ENCODE results near the gene STYXL1.

DNA sequence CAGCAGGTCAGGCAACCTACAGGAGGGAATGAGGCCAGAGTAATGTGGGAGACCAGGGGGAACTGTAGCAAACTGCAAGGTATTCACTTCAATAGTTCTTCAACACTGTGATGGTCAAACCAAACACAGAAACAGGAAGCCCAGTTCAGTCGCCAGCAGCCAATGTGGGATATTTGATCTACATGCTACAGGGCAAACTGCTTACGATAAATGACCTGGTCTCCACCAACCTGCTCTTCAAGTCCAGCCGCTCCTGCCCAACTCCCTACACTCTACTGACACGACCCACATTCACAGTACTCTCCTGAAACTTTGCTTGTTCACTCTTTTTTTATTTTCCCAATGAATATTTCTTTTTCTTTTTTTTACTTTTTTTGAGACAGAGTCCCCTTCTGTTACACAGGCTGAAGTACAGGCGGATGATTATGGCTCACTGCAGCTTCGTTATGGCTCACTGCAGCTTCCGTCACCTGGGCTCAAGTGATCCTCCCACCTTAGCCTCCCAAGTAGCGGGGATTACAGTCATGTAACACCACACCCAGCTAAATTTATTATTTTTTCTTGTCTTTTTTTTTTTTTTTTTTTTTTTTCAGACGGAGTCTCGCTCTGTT is 42.2 kb upstream of the STYXL1 start:
- TF ChIP-seq, protein P1, sequence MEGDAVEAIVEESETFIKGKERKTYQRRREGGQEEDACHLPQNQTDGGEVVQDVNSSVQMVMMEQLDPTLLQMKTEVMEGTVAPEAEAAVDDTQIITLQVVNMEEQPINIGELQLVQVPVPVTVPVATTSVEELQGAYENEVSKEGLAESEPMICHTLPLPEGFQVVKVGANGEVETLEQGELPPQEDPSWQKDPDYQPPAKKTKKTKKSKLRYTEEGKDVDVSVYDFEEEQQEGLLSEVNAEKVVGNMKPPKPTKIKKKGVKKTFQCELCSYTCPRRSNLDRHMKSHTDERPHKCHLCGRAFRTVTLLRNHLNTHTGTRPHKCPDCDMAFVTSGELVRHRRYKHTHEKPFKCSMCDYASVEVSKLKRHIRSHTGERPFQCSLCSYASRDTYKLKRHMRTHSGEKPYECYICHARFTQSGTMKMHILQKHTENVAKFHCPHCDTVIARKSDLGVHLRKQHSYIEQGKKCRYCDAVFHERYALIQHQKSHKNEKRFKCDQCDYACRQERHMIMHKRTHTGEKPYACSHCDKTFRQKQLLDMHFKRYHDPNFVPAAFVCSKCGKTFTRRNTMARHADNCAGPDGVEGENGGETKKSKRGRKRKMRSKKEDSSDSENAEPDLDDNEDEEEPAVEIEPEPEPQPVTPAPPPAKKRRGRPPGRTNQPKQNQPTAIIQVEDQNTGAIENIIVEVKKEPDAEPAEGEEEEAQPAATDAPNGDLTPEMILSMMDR (IDR thresholded peaks at IDR 0.05): no peak
- TF ChIP-seq EZH2 (IDR thresholded peaks at IDR 0.05): no peak

All from neural progenitor cell (in vitro differentiated cells).